Mammary epithelial cell (primary cell): Measurements from ENCODE around the gene LOC101059915.
"Not testable (repeated sequence)": the region's sequence is repeated elsewhere in the genome, so short reads cannot be mapped to it uniquely, and the experiment has no call there.

Source experiments
- CTCF ChIP-seq, 2 donors: IDR thresholded peaks in 1 of 2; conservative IDR thresholded peaks in 1 of 2; 2 replicates each; pipeline ENCODE4 v1.5.1; 2011 to 2012; ENCODE audit warnings: inconsistent platforms in 2 of 2, low read length in 2 of 2, mild to moderate bottlenecking in 2 of 2, control low read depth in 1 of 2, low read depth in 1 of 2; ENCODE audit not compliant: insufficient read depth in 1 of 2; ENCODE audit errors: extremely low read depth in 1 of 2
- EZH2 ChIP-seq: IDR thresholded peaks from 2 replicates; pipeline ENCODE4 v1.6.1; 2012; ENCODE audit warnings: low read length, inconsistent platforms, borderline replicate concordance

DNA sequence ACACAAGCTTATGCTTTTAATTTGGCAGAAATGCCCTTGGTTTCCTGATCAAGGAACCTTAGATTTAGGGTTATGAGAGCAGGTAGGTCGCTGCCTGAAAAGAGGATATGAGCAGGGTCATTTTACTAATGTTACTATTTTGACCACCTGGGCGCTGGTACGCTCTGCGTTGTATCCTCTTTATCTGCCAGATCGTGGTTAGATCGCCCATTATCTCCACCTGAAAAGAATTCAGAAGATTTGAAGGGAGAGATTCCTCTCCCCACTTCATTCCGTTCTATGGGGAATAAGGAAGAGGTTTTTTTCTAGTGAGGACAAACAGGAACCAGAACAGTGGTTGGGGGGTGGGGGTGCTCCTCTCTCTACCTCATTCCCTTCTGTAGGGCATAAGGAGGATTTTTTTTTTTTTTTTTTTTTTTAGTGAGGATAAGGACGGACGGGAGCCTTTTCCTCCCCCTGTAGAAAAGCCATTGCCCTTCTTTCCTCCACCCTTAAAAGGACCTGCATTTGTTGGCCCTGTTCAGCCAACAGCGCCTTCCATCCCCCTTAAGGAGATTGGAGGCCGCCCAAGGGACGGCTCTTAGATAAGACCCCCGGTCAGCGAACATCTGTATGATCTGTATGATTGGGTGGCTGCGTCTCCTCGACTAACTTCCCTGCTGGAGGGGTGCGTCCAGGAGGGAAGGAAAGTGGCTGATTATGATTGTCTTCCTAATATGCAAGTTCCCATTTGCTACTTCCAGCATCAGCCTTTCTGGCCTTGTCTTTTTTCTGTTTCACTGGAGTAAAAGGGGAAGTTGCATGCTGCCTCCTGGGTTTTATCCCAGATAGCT, 30.3 kb downstream of the LOC101059915 start:
- not testable (repeated sequence) for TF ChIP-seq CTCF (conservative IDR thresholded peaks at IDR 0.05 in 1 of 2, IDR thresholded peaks at IDR 0.05 in 1 of 2; ENCODE audit: extremely low read depth in 1 of 2, insufficient read depth in 1 of 2, low read depth in 1 of 2, low read length in 2 of 2); EZH2
